Stromal cell of bone marrow (primary cell): ENCODE results near the gene NR2C2.

Experiments used
- DNase-seq: peaks from one replicate; pipeline ENCODE4 v3.0.0-alpha.2; 2012; ENCODE audit warnings: low read depth

The NR2C2 gene

GRCh38 chr3:15023719-15024118 is 76.3 kb downstream of the NR2C2 start:
- no peak for DNase-seq

GRCh38 chr3:15029625-15030024 is 82.2 kb downstream of the NR2C2 start:
- DNase-seq, result no peak

DNA sequence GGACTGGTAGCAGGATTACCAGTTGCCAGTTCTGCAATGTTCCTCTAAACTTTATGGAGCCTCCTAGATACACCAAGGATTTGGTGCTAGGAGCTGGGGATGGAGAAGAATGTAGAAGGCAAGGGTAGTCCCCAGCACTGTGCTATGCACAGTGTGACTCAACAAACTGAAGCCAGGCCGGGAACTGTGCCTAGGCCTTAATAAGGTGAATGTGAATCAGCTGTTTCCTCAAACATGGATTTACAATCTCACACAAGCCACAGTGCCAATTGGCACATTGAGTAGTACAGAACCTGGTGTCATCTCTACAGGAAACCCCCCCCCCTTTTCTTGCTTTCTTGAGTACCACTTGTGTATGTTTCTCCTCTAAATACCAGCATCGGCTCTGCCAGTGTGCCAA is 85.3 kb downstream of the NR2C2 start:
- DNase-seq, result no peak

DNA sequence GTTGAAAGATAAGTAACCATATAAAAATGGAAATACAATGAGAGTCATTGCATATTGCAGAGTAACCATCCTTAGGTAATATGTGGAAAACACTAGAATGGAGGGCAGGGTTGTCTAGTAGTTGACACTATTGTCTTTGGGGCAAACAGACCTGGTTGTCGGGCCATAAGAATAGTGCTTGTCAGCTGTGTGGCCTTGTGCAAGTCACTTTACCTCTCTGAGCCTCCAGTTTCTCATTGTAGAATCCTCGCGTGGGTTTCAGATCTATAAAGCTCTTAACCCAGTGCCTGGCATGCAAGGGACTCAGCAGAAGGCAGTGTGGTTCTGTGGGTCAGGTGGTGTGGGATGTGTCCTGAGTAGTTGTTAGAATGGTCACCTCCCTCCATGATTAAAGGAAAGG is 85.7 kb downstream of the NR2C2 start:
- no peak for DNase-seq

GRCh38 chr3:15038306-15038705 is 90.9 kb downstream of the NR2C2 start:
- no peak for DNase-seq

DNA sequence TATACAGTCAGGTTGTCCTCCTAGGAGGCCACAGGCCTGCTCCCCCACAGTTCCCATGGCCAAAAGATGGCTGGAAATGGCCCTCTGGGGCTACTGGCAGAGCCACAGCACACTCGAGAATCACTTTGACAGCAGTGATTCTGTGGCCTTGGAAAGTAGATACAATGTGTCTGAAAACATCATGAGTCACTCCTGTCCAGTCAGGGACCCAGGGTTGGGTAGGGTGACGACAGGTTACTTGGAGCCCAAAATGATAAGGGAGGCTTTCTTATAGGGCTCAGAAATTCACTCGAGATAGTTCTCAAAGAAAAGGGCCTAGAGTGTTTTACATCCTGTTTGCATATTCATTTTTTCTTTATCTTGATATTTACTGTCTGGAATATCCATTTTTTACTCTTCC is 93.5 kb downstream of the NR2C2 start:
- DNase-seq, result no peak

DNA sequence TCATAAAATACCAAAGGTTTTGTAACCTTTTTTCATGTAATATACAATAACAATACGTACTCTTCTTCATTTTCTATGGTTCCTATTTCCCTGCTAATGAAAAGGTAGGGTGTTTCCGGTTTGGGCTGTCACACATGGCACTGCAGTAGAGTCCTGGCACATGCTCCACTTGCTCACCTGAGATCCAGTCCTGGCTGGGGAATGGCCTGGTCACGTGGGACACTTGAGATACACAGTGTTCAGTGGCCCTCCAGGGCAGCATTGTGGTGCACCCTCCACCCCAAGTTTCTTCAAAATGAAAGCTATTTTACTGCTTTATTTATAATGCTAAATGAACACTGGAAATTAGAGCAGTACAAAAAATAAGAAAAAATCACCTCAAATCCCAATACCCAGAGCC is 94.6 kb downstream of the NR2C2 start:
- DNase-seq, result no peak

GRCh38 chr3:15042936-15043335 is 95.6 kb downstream of the NR2C2 start:
- DNase-seq, result no peak

GRCh38 chr3:15043408-15044171 is 96.2 kb downstream of the NR2C2 start:
- DNase-seq, result no peak

- DNase-seq, result no peak
Observed at GRCh38 chr3:15044326-15044725, 96.9 kb downstream of the NR2C2 start.

DNA sequence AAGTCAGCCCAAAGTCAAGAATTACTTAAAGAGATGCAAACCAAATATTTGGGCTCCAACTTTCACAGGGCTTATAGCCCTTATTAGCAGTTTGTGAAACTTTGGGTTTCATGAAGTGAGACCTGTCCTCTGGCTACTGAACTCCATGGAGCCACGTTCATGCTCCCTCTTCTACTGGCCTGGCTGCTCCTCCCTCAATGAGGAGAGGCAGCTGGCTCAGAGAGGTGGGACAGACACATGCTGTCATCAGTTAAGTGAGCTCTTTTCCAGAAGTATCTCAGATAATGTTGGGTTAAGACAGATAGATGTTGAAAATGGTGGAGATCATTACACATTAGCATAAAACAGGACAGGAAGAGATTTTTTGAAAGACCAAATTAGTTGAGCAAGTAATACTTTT is 98.3 kb downstream of the NR2C2 start:
- DNase-seq, result no peak

GRCh38 chr3:15049584-15049983 is 102.2 kb downstream of the NR2C2 start:
- no peak for DNase-seq

GRCh38 chr3:15050405-15051092 is 103.2 kb downstream of the NR2C2 start:
- DNase-seq, result no peak

- DNase-seq, result no peak
Observed at GRCh38 chr3:15051531-15051930, 104.1 kb downstream of the NR2C2 start.

DNA sequence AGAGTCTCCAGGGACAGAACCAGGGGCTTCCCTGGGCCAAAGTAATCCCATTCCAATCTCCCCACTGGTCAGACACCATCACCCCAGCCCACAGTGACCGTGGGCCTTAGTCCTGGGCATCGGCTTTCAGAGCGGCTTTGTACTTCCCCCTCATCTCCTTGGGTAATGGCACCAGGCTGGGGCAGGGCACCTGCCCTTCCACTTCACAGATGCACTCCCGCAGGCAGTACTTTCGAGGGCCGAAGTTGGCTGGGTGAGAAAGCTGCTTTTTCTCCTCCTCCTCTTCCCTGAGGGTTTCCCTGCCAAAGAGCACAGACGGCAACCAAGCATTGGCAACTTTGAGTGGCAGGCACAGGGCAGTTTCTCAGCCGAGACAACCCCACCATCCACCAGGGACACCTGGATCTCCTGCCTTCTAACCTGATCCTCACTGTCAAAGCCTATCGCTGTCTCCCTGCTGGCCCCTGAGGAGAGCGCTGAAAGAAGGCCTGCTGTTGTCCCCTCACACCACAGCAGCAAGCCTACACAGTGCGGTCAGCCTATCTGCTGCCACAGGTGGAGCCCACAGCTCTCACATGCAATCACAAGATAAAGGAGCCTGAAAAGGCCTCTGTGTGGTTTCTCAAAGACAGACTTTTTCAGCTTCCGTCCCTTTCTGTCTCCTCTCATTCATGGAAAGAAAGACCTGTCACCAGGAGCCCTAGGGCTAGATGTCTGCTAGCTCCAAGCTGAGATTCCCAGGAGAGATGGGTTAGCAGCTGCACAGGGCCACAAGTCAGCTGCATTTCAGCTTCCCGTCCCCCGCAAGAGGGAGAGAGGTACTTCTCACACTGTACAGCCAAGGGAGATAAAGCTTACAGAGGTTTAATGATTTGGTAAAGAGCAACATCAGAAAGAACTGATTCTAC is 105.2 kb downstream of the NR2C2 start:
- DNase-seq, result no peak

DNA sequence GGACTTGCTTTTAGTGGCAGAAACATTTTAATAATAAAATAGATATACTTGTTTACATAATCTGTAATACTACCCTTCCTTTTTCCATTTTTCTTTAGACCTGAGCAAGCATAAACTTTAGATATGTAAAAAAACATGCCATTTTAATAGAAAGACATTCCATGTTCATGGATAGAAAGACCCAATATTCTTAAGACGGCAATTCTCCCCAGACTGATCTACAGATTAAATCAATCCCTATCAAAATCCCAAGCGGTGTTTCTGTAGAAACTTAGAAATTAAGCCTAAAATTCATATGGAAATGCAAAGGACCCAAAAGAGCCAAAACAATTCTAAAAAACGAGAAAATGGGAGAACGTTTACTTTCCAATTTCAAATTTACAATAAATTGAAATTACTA is 106.2 kb downstream of the NR2C2 start:
- DNase-seq, result no peak

DNA sequence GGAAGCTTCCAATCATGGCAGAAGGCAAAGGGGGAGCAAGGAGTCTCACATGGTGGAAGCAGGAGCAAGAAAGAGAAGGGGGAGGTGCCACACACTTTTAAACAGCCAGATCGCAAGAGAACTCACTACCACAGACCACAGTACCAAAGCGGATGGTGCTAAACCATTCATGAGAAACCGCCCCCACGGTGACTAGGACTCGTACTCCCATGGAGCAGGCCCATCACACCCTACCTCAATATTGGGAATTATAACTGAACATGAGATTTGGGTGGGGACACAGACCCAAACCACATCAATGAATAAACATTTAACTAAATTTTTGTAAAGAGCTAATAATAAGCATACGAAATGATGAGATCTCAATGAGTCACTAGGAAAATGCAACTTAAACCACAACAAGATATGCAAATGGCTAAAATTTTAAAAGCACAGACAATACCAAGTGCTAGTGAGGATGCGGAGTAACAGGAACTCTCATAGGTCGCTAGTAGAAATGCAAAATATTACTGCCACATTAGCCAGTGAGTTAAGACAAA is 107.7 kb downstream of the NR2C2 start:
- no peak for DNase-seq

DNA sequence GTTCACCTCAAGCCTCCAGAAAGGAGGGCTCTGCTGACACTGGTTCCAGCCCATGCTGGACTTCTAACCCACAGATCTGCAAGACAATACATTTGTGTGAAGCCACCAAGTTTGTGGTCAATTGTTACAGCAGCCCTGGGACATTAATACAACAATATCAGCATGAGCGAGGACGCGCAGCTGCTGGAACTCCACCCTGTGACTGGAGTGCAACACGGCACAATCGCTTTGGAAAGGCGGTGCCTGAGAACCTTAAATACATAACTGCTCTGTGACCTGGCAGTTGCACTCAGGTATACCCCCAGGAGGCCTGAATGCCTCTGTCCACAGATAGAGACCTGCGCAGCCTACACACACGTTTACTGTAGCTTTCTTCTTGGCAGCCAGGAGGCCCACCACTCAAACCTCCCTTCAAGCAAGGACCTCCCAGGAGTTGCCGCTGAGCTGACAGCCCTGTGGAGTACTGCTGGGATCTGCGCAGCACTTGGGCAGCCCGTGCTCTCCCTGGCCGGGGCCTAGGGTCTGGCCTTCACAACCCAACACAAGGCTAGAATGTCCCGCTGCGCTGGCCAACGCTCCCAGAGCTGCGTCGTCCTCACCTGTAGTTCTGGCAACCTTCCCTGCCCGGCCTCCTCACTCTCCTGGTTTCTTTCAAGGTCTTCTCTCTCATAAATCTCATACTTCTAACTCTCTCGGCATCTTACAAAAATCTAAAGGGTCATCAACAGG is 109.5 kb downstream of the NR2C2 start:
- no peak for DNase-seq

GRCh38 chr3:15060029-15060428 is 112.6 kb downstream of the NR2C2 start:
- no peak for DNase-seq

- no peak for DNase-seq
Observed at GRCh38 chr3:15063238-15063637, 115.9 kb downstream of the NR2C2 start.

GRCh38 chr3:15063656-15064286 is 116.4 kb downstream of the NR2C2 start:
- no peak for DNase-seq
